GM21390 (cell line): ENCODE results near the gene LINC01488.

Experiments used
- ATAC-seq: cut with Tn5 transposase; IDR thresholded peaks from one replicate; pipeline ENCODE4 v1.9.1; 2021; ENCODE audit not compliant: unreplicated experiment

Gene LINC01488

DNA sequence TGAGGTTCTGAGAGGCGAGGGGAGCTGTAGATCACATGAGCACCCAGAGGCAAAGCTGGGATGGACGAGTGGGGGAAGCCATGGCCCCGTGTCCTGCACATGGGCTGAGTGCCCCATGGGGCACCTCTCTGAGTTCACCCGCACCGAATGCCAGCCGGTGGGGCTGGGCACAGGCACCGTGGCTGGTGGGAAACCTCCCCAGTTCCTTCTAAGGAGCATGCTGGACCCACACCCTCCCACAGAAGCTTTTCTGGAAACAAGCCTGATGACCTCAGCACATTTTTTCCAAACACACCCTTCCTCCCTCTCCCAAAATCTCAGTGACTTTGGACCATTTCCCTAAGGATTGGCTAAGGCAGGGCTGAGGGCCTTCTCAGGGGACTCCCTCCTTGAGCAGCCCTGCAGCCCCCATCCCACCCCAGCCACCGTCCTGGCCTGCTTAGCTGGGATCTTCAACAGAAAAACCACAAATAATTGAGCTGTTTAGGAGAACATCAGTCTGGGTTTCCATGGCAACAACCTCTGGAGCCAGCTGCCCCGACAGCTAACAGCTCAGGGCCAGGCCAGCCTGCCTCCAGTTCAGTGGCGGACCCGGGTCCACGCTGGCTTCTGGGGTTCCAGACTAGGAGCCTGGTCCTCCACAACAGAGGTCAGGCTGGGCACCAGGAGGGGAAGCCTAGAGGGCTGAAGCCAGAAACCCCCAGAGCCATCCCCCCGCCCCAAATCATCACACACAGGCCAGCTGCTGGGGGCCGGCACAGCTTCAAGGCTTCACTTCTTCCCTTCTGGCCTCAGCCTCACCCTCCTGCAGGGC lies 18.1 kb upstream of the LINC01488 start:
- ATAC-seq, result no peak

DNA sequence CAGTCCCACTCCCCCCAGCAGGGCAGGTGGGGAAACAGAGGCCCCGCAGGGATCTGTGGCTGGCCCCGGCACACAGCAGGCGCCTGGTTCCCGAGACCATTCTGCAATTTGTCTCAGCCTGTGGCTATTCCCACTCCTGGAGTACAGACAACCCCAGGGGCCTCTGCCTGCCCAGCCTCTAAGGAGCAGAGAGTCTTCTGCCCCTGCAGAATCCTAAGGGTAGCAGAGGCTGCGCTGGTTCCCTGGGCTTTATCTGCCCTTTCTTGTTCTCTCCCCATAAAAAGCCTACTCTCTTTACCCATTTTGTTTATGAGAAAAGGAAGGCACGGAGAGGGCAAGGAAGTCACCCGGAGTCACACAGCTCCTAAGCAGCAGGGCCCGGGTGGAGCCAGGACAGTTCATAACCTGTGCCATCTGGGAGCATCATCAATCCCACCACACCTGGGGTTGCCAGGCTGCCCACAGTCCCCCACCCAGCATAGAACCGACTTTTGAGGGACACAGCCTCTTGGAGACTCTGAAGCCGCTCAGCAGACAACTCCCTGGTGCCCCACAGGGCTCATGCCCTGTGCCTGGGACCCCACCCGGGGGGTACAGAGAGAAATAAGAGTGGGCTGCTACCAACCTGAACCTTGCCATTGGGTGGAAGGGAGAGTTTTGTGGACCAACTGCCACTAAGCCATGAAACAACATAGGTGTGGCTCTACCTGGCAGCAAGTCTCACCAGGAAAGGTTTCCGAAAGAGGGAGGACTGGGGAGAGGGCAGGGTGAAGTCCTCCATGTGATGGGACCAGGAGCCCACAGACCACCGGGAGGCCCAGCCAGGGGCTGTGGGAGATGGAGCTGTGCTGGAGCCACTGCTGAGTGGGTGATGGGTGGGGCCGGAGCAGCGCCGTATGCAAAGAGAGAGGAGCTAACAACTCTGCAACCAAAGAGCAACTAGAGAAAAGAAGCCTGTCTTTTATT lies 17.2 kb upstream of the LINC01488 start:
- no peak for ATAC-seq

DNA sequence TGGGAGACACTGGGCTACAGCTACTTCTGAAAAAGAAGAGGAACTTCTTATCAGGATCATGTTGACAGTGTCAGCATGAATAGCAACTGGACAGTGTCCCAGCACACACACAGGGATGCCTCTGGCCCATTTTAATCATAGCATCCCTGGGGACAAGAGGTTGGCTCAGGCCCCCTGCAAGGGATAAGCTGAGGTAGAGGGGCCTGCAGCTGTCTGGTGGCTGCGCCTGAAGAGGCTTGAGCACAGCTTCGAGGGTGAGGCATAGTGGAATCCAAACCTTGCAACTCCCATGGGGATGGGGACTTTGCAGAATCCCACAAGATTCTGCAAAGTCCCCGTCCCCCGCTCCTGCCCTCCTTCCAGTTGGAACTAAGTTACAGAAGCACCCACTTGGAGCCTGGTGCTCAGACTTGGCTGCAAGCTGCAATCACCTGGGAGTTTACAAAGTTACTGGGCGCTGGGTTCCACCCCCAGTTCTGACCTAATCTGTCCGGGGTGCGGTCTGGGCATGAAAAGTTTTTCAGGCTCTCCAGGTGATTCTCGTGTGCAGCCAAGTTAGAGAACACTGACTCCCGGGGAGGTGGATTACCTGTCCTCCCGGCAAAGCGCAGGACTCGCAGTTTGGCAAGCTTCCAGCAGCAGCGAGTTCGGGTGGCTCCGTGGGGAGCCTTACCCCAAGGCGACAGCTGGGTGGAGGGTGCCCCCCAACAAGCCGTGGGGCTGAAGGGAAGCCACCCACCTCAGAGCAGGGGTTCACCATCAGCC lies 16.0 kb upstream of the LINC01488 start:
- ATAC-seq, result no peak

DNA sequence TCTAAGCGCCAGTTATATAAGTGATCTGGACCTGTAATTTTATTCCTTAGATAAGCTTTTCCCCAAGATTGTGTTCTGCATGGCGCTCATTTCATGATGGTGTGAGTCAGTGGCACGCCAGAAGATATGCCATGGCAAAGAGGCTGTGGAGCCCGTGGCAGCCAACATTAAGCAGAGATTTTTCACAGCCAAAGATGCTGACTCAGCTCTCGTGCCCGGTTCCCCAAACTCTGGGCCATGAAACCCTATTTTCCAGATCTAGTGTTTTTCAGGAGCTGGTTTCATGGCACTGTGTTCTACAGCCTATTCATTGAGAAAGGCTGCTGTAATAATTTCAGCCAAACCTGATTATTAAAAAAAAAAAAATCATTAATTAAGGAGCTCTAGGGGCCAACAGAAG lies 15.4 kb upstream of the LINC01488 start:
- no peak for ATAC-seq

- no peak for ATAC-seq
Observed at GRCh38 chr11:69467196-69467595, 14.3 kb upstream of the LINC01488 start.

- ATAC-seq, result no peak
Observed at GRCh38 chr11:69467646-69468045, 13.8 kb upstream of the LINC01488 start.

DNA sequence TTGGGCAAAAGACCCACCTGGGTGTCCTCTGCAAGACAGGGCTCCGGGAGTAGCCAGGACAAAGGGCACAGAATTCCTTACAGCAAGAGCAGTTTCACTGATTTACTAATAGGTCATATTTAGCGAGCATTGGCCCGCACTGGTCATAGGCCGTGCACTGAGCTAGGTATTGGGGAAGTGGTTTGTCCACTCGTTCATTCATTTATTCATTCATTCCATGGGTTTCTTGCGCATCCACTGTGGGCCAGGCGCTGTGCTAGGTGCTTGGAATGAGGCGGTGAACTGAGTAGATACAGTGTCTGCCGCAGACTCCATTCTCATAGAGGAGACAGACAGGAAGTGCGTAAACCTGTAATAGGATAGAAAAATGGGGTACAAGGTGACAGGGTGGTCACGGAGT lies 13.2 kb upstream of the LINC01488 start:
- ATAC-seq, result no peak

DNA sequence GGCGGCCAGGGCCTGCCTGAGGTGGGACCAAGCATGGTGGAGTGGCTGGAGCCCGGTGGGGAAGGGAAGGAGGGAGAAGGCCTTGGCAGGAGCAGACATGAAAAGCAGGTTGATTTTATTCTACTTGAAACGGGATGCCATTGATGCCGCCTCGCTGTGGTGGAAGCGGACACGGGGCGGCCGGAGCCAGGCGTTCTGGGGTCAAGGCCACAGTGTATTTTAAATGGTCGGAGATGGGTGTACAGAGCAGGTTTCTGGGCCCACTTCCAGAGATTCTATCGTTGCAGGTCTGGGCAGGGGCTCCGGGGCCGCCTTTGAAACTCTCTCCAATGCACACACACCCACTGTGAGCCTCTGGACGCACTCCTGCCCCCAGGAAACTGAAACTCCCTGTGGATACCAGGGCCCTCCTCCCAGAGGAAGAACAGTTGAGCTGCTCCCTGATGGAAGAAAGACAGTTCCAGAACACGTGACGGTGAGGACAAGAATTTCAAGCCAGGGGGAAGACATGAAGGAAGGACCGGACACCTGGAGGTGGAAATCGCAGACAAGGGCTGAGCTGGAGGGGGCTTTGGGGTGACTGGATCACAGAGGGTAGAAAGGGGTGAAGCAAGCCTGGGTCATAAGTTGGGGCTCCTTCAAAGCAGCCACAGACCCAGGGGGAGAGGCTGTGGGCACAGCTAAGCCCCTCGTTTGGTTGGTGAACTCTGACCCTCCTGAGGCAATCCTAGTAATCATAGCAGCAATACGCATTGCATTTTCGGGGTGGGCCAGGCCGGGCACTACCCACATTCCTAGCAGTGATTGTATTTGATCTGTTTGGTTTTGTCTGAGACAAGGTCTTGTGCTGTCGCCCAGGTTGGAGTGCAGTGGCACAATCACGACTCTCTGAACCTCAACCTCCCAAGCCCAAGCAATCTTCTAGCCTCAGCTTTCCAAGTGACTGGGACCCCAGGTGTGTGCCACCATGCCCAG lies 12.3 kb upstream of the LINC01488 start:
- no peak for ATAC-seq

DNA sequence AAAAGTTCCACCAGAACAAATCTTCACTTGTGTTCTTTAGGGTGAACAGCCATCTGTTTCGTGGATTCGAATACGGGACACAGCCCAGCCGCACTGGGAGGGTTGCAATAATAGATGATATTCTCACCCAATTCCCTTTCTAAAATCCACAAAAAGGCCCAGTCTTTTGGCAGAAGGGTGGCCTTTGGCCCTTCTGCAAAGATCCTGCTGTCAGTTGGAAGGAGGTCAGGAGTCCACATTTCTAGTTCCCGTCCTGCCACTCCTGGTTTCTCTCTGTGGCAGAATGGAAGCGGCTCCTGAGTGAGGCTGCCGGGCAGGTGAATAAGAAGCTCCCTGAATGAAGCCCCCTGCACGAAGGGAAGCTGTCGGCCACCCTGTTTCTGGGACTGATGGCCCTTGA lies 11.2 kb upstream of the LINC01488 start:
- no peak for ATAC-seq

DNA sequence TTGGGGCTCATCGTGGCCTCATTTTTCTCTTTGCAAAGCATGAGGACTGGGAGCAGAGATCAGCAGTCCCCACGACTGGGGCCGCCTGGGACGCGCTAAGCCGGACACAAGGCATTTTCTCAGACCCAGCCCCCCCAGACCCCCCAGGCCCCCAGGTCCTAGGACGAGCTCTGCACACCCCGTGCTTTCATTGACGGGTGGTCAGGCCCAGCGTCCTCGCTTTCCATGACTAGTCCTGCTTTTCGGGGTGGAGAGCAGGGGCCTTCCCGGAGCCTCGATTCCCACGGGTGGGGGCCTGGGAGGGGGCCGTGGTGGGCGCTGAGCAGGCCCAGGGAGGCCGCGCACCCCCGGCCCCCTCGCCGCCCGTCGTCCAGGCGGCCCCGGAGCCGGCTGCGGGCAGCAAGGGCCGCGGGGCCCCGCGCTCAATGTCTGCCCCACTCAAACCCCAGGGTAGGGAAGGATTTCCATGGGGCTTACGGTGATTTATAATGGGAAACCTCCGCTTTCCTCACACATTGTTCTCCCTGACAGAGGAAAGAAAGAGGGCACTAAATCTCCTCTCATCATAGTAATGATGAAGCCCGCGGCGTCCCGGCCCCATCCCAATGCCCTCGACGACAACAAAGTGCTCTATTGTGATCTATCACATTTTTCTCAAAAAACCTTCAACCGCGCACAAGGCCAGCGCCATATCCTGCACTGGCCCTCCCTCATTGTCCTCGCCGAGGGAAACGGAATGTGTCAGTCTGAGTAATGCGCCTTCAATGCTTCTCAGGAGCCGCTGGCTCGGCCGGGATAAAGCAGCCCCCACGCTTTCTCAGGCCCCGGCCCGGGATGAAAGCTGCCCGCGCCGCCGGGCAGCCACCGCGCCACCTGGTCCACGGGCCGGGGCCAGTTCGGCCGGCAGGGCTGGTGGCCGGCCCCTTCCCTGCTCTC lies 10.4 kb upstream of the LINC01488 start:
- ATAC-seq, result no peak

DNA sequence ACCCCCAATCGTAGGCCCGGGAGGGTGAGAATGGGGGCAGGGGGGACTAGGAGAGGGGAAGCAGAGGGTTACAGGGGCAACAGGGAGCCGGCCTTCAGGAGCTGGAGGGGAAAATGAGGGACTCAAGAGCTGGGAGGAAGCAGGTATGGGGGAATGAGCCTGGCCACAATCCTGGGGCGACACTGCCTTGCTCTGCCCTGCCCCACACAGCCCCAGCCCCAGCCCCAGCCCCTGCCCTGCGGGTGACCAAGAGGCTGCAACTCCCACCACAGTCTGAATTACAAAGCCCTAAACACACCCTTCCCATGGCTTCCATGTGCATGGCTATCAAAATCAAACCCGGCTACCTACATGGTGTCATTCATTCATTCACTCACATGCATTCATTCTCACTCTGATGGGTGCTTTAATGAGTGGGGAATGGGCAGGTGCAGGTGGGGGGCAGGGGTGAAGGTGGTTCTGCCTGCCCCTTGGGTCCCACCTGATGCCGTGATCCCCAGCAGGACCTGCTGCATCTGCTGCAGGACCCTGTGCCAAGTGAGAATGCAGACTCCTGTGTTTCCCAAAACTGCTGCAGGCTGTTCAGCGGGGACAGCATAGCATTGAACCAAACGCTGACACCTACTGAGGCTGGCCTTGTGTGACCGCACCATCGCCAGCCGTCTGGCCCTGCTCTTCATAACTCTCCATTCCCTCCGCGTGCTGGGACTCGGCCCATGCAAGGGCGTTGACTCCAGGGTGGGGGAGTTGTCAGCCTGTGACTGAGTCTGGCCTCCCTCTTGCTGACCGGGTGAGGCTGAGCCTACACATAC lies 9.5 kb upstream of the LINC01488 start:
- no peak for ATAC-seq

GRCh38 chr11:69472541-69473275 lies 8.8 kb upstream of the LINC01488 start:
- ATAC-seq, result no peak

GRCh38 chr11:69473276-69473845 lies 8.1 kb upstream of the LINC01488 start:
- no peak for ATAC-seq

- no peak for ATAC-seq
Observed at GRCh38 chr11:69474736-69475135, 6.7 kb upstream of the LINC01488 start.

DNA sequence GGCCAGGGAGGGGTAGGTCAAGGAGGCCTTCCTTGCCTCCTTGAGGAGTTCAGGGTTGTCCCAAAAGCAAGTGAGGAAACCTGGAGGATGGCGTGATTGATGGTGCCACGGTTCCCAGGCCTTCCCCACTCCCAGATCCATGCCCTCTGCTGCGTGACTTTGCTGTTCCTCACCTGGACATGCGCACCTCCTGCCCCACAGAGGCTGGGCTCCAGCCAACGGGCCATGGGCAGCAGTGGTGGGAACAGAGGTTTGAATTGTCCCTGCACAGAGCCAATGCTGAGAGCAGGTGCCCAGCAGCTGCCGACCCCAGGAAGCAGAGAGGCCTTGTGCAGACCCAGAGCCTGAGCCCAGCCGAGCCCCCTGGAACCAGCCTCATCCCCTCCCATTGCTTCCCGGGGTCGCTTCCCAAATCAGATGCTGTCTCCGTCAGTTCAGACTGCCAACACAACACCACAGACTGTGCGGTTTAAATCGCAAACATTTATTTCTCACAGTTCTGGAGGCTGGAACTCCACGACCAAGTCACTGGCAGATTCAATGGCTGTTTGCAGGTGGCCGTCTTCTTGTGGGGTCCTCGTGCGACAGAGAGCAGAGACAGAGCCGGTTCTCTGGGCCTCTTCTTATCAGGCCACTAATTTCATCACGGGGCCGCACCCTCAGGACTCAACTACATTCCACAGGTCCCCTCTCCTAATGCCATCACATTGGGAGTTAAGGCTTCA lies 6.2 kb upstream of the LINC01488 start:
- ATAC-seq, result no peak

GRCh38 chr11:69475866-69476471 lies 5.5 kb upstream of the LINC01488 start:
- no peak for ATAC-seq
